Measurements from ENCODE around the gene TTC23.

DNA sequence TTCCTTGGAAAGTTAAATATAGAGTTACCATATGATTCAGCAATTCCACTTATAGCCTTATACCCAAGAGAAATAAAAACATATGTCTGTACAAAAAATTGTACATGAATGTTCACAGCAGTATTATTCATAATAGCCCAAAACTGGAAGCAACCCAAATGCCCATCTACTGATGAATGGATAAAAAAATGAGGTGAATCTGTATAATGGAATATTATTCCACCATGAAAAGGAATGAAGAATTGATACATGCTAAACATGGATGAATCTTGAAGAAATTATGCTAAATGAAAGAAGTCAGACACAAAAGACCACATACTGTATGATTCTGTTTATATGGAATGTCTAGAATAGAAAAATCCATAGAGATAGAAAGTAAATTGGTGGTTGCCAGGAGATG lies 61.4 kb downstream of the TTC23 start:
- TF ChIP-seq EZH2 (IDR thresholded peaks at IDR 0.05; ENCODE audit: low read length) (no peak), CTCF (optimal IDR thresholded peaks at IDR 0.05 in 1 of 3, IDR thresholded peaks at IDR 0.05 in 1 of 3, conservative IDR thresholded peaks at IDR 0.05 in 1 of 3; ENCODE audit: extremely low read depth in 1 of 3, insufficient read depth in 2 of 3, low read length in 3 of 3) (no peak)
